ENCODE measurements around the gene AHCYL2. TPM values are rescaled to one million over a fixed set of nuclear protein-coding genes. Genes with fewer than 3 reads are reported as not detected.

AHCYL2 gene
- total RNA-seq, 1 donor from 2014 or later = 11.0 TPM

- no peaks in the 10 kb centered on the region for H3K27me3 Mint-ChIP-seq (ENCODE audit: low read depth)
- H3K4me3 Mint-ChIP-seq (ENCODE audit: unreplicated experiment) = no peak overlapping the region
- peaks cover 22% of the 10 kb centered on the region for H3K4me1 Mint-ChIP-seq (ENCODE audit: low read depth)
- H3K36me3 Mint-ChIP-seq (ENCODE audit: low read depth) = peaks cover 5% of the 10 kb centered on the region
- TF ChIP-seq CTCF (IDR thresholded peaks at IDR 0.05) = no peak
- H3K27ac Mint-ChIP-seq (ENCODE audit: unreplicated experiment) = no peak overlapping the region
- DNase-seq (ENCODE audit: low spot score) = no peak
- H3K9me3 Mint-ChIP-seq (ENCODE audit: low read depth) = no peaks in the 10 kb centered on the region
Observed at GRCh38 chr7:129193892-129194291, 30.9 kb upstream of the AHCYL2 start.

- DNase-seq (ENCODE audit: low spot score) = no peak
- Mint-ChIP-seq H3K4me1 (ENCODE audit: low read depth) (no peaks in the 10 kb centered on the region), H3K36me3 (ENCODE audit: low read depth) (no peaks in the 10 kb centered on the region), H3K27ac (ENCODE audit: unreplicated experiment) (no peak overlapping the region), H3K9me3 (ENCODE audit: low read depth) (no peaks in the 10 kb centered on the region), H3K4me3 (ENCODE audit: unreplicated experiment) (no peak overlapping the region), H3K27me3 (ENCODE audit: low read depth) (no peaks in the 10 kb centered on the region)
- TF ChIP-seq CTCF (IDR thresholded peaks at IDR 0.05) = no peak
Observed at GRCh38 chr7:129197771-129198170, 27.1 kb upstream of the AHCYL2 start.

GRCh38 chr7:129199406-129199805 is 25.4 kb upstream of the AHCYL2 start:
- Mint-ChIP-seq H3K36me3 (ENCODE audit: low read depth) (no peaks in the 10 kb centered on the region), H3K27ac (ENCODE audit: unreplicated experiment) (no peak overlapping the region)
- TF ChIP-seq CTCF (IDR thresholded peaks at IDR 0.05) = no peak

GRCh38 chr7:129202058-129202777 is 22.6 kb upstream of the AHCYL2 start:
- no peak for TF ChIP-seq CTCF (IDR thresholded peaks at IDR 0.05)
- Mint-ChIP-seq H3K9me3 (ENCODE audit: low read depth) (no peaks in the 10 kb centered on the region), H3K27me3 (ENCODE audit: low read depth) (no peaks in the 10 kb centered on the region), H3K36me3 (ENCODE audit: low read depth) (peaks cover 2% of the 10 kb centered on the region), H3K4me1 (ENCODE audit: low read depth) (no peaks in the 10 kb centered on the region), H3K4me3 (ENCODE audit: unreplicated experiment) (no peak overlapping the region), H3K27ac (ENCODE audit: unreplicated experiment) (no peak overlapping the region)
- DNase-seq (ENCODE audit: low spot score) = no peak

More at GRCh38 chr7:129199406-129199805, 25.4 kb upstream of the AHCYL2 start:
- no peak for DNase-seq (ENCODE audit: low spot score)
- Mint-ChIP-seq H3K4me3 (ENCODE audit: unreplicated experiment) (no peak overlapping the region), H3K9me3 (ENCODE audit: low read depth) (no peaks in the 10 kb centered on the region), H3K4me1 (ENCODE audit: low read depth) (no peaks in the 10 kb centered on the region), H3K27me3 (ENCODE audit: low read depth) (no peaks in the 10 kb centered on the region)

GRCh38 chr7:129203050-129203741 is 21.6 kb upstream of the AHCYL2 start:
- Mint-ChIP-seq H3K27ac (ENCODE audit: unreplicated experiment) (no peak overlapping the region), H3K9me3 (ENCODE audit: low read depth) (no peaks in the 10 kb centered on the region), H3K4me1 (ENCODE audit: low read depth) (no peaks in the 10 kb centered on the region), H3K4me3 (ENCODE audit: unreplicated experiment) (no peak overlapping the region), H3K27me3 (ENCODE audit: low read depth) (no peaks in the 10 kb centered on the region), H3K36me3 (ENCODE audit: low read depth) (peaks cover 2% of the 10 kb centered on the region)
- TF ChIP-seq CTCF (IDR thresholded peaks at IDR 0.05) = no peak
- no peak for DNase-seq (ENCODE audit: low spot score)

Data from chondrocyte (in vitro differentiated cells).